HCT116 (cell line): Measurements from ENCODE around the gene RASAL2. TPM values are rescaled to one million over a fixed set of nuclear protein-coding genes. Genes with fewer than 3 reads are reported as not detected.
A peak's percentile ranks its signal among the peaks of the same experiment; 100 is the strongest.

ENCODE experiments used
- ATAC-seq: fragments of 200-7000 bp; cut with Tn5 transposase; 2 replicates; pipeline ENCODE4 v1.9.1; 2020; ENCODE audit warnings: mild to moderate bottlenecking, moderate library complexity
- BruUV-seq: library from RNA; stranded (reverse); fragments of 400-500 nt; replicated peaks from 2 replicates; lab custom pipeline; 2021; lab: Mats Ljungman, UMichigan
- CTCF ChIA-PET: fragments of 300-600 bp; sonication (Branson Sonifier 250); formaldehyde crosslinking; loops from one replicate; lab custom pipeline; 2021; ENCODE audit warnings: antibody characterized with exemption; lab: Charles Lee
- POLR2A ChIA-PET: fragments of 300-600, 350-600 bp; sonication (Branson Sonifier 250); formaldehyde crosslinking; loops from one replicate; lab custom pipeline; 2021; ENCODE audit warnings: antibody characterized with exemption; lab: Charles Lee
- RAD21 ChIA-PET, 2 experiments: fragments of 300-600 bp; sonication (Branson Sonifier 250); formaldehyde crosslinking; loops; one replicate each; lab custom pipeline; 2023; ENCODE audit warnings: low total read pairs in 2 of 2; ENCODE audit not compliant: uncharacterized antibody in 2 of 2, unreplicated experiment in 2 of 2, low non-redundant PET in 1 of 2; lab: Charles Lee
- DNase-seq: peaks from one replicate; pipeline ENCODE4 v3.0.0-alpha.2; 2010; ENCODE audit warnings: low read depth, low spot score
- H2AFZ ChIP-seq: fragments of 200-600 bp; shearing (Covaris generic), sonication (generic); 2 replicates; pipeline ENCODE4 v1.6.1; 2017; ENCODE audit warnings: low read depth, mixed run types, mixed read lengths, antibody characterized with exemption, low read length; ENCODE audit not compliant: poor library complexity, severe bottlenecking
- H3K27ac ChIP-seq: 2 replicates; pipeline ENCODE4 v1.5.1; 2012; ENCODE audit warnings: low read depth, low read length
- H3K27me3 ChIP-seq: fragments of 200-600 bp; sonication (generic); 2 replicates; pipeline ENCODE4 v1.6.1; 2016; ENCODE audit warnings: mixed run types, low read length, mixed read lengths; ENCODE audit not compliant: insufficient read depth
- H3K36me3 ChIP-seq, 2 experiments: fragments of 200-500 bp in 1 of 2; fragments of 200-600 bp in 1 of 2; sonication (Bioruptor generic) in 1 of 2; sonication (generic) in 1 of 2; 2 replicates each; pipeline versions ENCODE4 v1.5.1 to v1.6.1; 2014 to 2016; ENCODE audit warnings: low read length in 2 of 2, inconsistent platforms in 1 of 2, mixed read lengths in 1 of 2, mixed run types in 1 of 2; ENCODE audit not compliant: insufficient read depth in 2 of 2, control insufficient read depth in 1 of 2
- H3K4me1 ChIP-seq, 2 experiments: fragments of 200-600 bp in 1 of 2; sonication (generic) in 1 of 2; 2 replicates each; pipeline versions ENCODE4 v1.5.1 to v1.6.1; 2012 to 2017; ENCODE audit warnings: low read length in 2 of 2, inconsistent platforms in 1 of 2, mild to moderate bottlenecking in 1 of 2, mixed read lengths in 1 of 2, mixed run types in 1 of 2, moderate library complexity in 1 of 2; ENCODE audit not compliant: insufficient read depth in 2 of 2, control insufficient read depth in 1 of 2
- H3K4me2 ChIP-seq: fragments of 200-600 bp; sonication (generic); 2 replicates; pipeline ENCODE4 v1.6.1; 2017; ENCODE audit warnings: mixed run types, low read length, mixed read lengths
- H3K4me3 ChIP-seq, 2 experiments: fragments of 200-600 bp in 1 of 2; sonication (generic) in 1 of 2; replicated peaks in 1 of 2; 2 replicates each; pipeline ENCODE4 v1.5.1; 2011 to 2016; ENCODE audit warnings: low read length in 2 of 2, control low read depth in 1 of 2, low read depth in 1 of 2, mild to moderate bottlenecking in 1 of 2, mixed read lengths in 1 of 2, mixed run types in 1 of 2
- H3K79me2 ChIP-seq: fragments of 200-600 bp; sonication (generic); 2 replicates; pipeline ENCODE4 v1.6.1; 2017; ENCODE audit warnings: mild to moderate bottlenecking, mixed run types, low read length, moderate library complexity, mixed read lengths; ENCODE audit not compliant: insufficient read depth
- H3K9ac ChIP-seq: fragments of 200-600 bp; sonication (generic); 2 replicates; pipeline ENCODE4 v1.6.1; 2016; ENCODE audit warnings: low read length, mixed read lengths
- H3K9me2 ChIP-seq: fragments of 200-600 bp; sonication (generic), shearing (Covaris generic); 2 replicates; pipeline ENCODE4 v1.6.1; 2017; ENCODE audit warnings: mixed run types, mild to moderate bottlenecking, moderate library complexity; ENCODE audit not compliant: insufficient read depth
- H3K9me3 ChIP-seq, 2 experiments: fragments of 200-500 bp in 1 of 2; fragments of 200-600 bp in 1 of 2; sonication (Bioruptor generic) in 1 of 2; sonication (generic) in 1 of 2; 2 replicates each; pipeline ENCODE4 v1.6.1; 2014 to 2017; ENCODE audit warnings: low read length in 2 of 2, mixed read lengths in 2 of 2, inconsistent platforms in 1 of 2, low read depth in 1 of 2, mild to moderate bottlenecking in 1 of 2, mixed run types in 1 of 2, moderate library complexity in 1 of 2; ENCODE audit not compliant: control insufficient read depth in 1 of 2, insufficient read depth in 1 of 2
- H4K20me1 ChIP-seq: fragments of 200-600 bp; sonication (generic), shearing (Covaris generic); 2 replicates; pipeline ENCODE4 v1.6.1; 2017; ENCODE audit warnings: mixed run types, mild to moderate bottlenecking, moderate library complexity; ENCODE audit not compliant: insufficient read depth
- CEBPB ChIP-seq: IDR thresholded peaks from 2 replicates; pipeline ENCODE4 v1.6.1; 2012; ENCODE audit warnings: low read depth
- ELF1 ChIP-seq: IDR thresholded peaks from 2 replicates; pipeline ENCODE4 v1.6.1; 2012; ENCODE audit warnings: low read depth, borderline replicate concordance
- EZH2phosphoT487 ChIP-seq: fragments of 200-600 bp; IDR thresholded peaks from 2 replicates; pipeline ENCODE4 v1.6.1; 2018; ENCODE audit warnings: antibody characterized with exemption, borderline replicate concordance
- FOSL1 ChIP-seq: IDR thresholded peaks from 2 replicates; pipeline ENCODE4 v1.6.1; 2012; ENCODE audit warnings: low read depth
- JUND ChIP-seq: IDR thresholded peaks from 2 replicates; pipeline ENCODE4 v1.6.1; 2012
- MAX ChIP-seq: IDR thresholded peaks from 2 replicates; pipeline ENCODE4 v1.6.1; 2012
- POLR2A ChIP-seq: IDR thresholded peaks from 2 replicates; pipeline ENCODE4 v1.7.0; 2011; ENCODE audit warnings: borderline replicate concordance; ENCODE audit not compliant: insufficient read depth, insufficient read length; ENCODE audit errors: extremely low read depth
- POLR2AphosphoS5 ChIP-seq: IDR thresholded peaks from 2 replicates; pipeline ENCODE4 v1.6.1; 2011; ENCODE audit warnings: mild to moderate bottlenecking, low read depth, low read length, moderate library complexity
- RAD21 ChIP-seq: IDR thresholded peaks from 2 replicates; pipeline ENCODE4 v1.6.1; 2012; ENCODE audit warnings: low read depth, mild to moderate bottlenecking
- SIN3A ChIP-seq: IDR thresholded peaks from 2 replicates; pipeline ENCODE4 v1.6.1; 2012; ENCODE audit warnings: low read depth
- TCF7L2 ChIP-seq: IDR thresholded peaks from 2 replicates; pipeline ENCODE4 v1.7.0; 2011; ENCODE audit warnings: borderline replicate concordance, inconsistent platforms; ENCODE audit not compliant: insufficient read depth, insufficient read length; ENCODE audit errors: extremely low read depth
- YY1 ChIP-seq: IDR thresholded peaks from 2 replicates; pipeline ENCODE4 v1.6.1; 2011; ENCODE audit warnings: low read length, low read depth, moderate library complexity, mild to moderate bottlenecking; ENCODE audit not compliant: insufficient replicate concordance; ENCODE audit errors: extremely low read depth
- ZBTB33 ChIP-seq: IDR thresholded peaks from 2 replicates; pipeline ENCODE4 v1.6.1; 2011; ENCODE audit warnings: mild to moderate bottlenecking, low read length, moderate library complexity; ENCODE audit not compliant: insufficient replicate concordance; ENCODE audit errors: extremely low read depth
- ZFX ChIP-seq: fragments of 450-650 bp; IDR thresholded peaks from 2 replicates; pipeline ENCODE4 v1.6.1; 2017
- intact Hi-C: fragments of 100-400 bp; cut with micrococcal nuclease; formaldehyde crosslinking; loops from 2 replicates; pipeline ENCODE4 v1.10.0; 2022
- total RNA-seq: library from RNA; stranded (reverse); gene quantifications from one replicate; pipeline ENCODE4 v1.2.1, GENCODE V29; 2021; ENCODE audit not compliant: unreplicated experiment

Gene RASAL2
- total RNA-seq, 1 experiment from 2014 or later, result 11.7 TPM

- no peak overlapping the region for H2AFZ ChIP-seq
- intact Hi-C loops, result no loop called here
- peak; percentile 34; the same call in 1 of the 2 replicates for ATAC-seq
- H3K27me3 ChIP-seq, result no peaks in the 10 kb centered on the region
- peaks cover 4 to 8% of the 10 kb centered on the region in 2 experiments; a peak in 2 of 4 replicates for H3K4me1 ChIP-seq
- no peaks in the 10 kb centered on the region for H3K9me2 ChIP-seq
- no peak overlapping the region for H3K4me3 ChIP-seq
- DNase-seq, result no peak
- TF ChIP-seq EZH2phosphoT487 (no peak), MAX (no peak), POLR2A (no peak), TCF7L2 (no peak), FOSL1 (0 out of 2 replicates have a peak, but pooled peaks have one; percentile 7)
- H4K20me1 ChIP-seq, result no peaks in the 10 kb centered on the region
- no peaks in the 10 kb centered on the region for H3K9me3 ChIP-seq
- TSS peak; percentile 30 for BruUV-seq
- POLR2A ChIA-PET, result interaction anchor here (1.0 kb wide), 1 partner anchor 11 kb away, joined by 6 read pairs; no protein-coding TSS in a partner anchor
- CTCF ChIA-PET, result interaction anchor here (0.6 to 2.4 kb wide), 32 partner anchors 8 to 1510 kb away, joined by 3 to 38 read pairs (median 6); no protein-coding TSS in a partner anchor
- H3K9ac ChIP-seq, result no peak overlapping the region
- peak overlapping the region; percentile 21; the same call in 1 of the 2 replicates for H3K4me2 ChIP-seq
- no peak overlapping the region for H3K27ac ChIP-seq
- no peaks in the 10 kb centered on the region for H3K79me2 ChIP-seq
- RAD21 ChIA-PET, result interaction anchor here (0.6 to 1.3 kb wide), 6 partner anchors 10 to 702 kb away, joined by 3 to 4 read pairs (median 4); no protein-coding TSS in a partner anchor
- no peaks in the 10 kb centered on the region for H3K36me3 ChIP-seq
These were observed 206.4 kb downstream of the RASAL2 start for GRCh38 chr1:178300352-178300699.

- Histone ChIP-seq H3K79me2 (no peaks in the 10 kb centered on the region), H3K27me3 (no peaks in the 10 kb centered on the region), H4K20me1 (no peaks in the 10 kb centered on the region), H3K9ac (no peak overlapping the region), H3K36me3 (no peaks in the 10 kb centered on the region), H3K9me2 (no peaks in the 10 kb centered on the region), H3K4me2 (no peak overlapping the region), H3K4me1 (peaks cover 4 to 8% of the 10 kb centered on the region in 2 experiments; a peak in 2 of 4 replicates), H3K27ac (no peak overlapping the region), H3K9me3 (no peaks in the 10 kb centered on the region), H2AFZ (no peak overlapping the region), H3K4me3 (no peak overlapping the region)
- TF ChIP-seq ZFX (no peak), POLR2AphosphoS5 (no peak), RAD21 (no peak), TCF7L2 (no peak), ELF1 (no peak), YY1 (no peak), SIN3A (no peak), CEBPB (no peak), ZBTB33 (no peak), JUND (no peak)
- ChIA-PET POLR2A (no interaction called here), CTCF (interaction anchor here (1.6 to 2.4 kb wide), 5 partner anchors 8 to 702 kb away, joined by 6 to 28 read pairs (median 16); no protein-coding TSS in a partner anchor), RAD21 (no interaction called here)
- BruUV-seq, result no TSS peak
- no peak for DNase-seq
- ATAC-seq, result no peak
- intact Hi-C loops, result no loop called here
These were observed 207.2 kb downstream of the RASAL2 start for GRCh38 chr1:178301141-178301540.
